ENCODE results near the gene EIF4EBP2. TPM values are rescaled to one million over a fixed set of nuclear protein-coding genes. Genes with fewer than 3 reads are reported as not detected.

The EIF4EBP2 gene
- total and polyA plus RNA-seq, 2 donors from 2014 or later: 35.8 to 66.6 TPM

GRCh38 chr10:70461397-70462348, 57.7 kb downstream of the EIF4EBP2 start:
- no peak for FAIRE-seq
- intact Hi-C loops (cut with DNase I): loop anchor here (10.0 kb wide), 1 partner anchor 423 kb away; the partner anchor contains the start of gene PCBD1
- peaks cover 2% of the 10 kb centered on the region for H3K27me3 ChIP-seq (ENCODE audit: control insufficient read depth, insufficient read depth, low read length)
- DNase-seq: peak in 4 of 5 donors; percentile 59 to 76 (median 67)
- H3K4me3 ChIP-seq (ENCODE audit: low read length in 3 of 3): no peak overlapping the region
- H3K4me1 ChIP-seq (ENCODE audit: control insufficient read depth in 2 of 3, insufficient read depth in 2 of 3, low read depth in 1 of 3, low read length in 3 of 3): peaks cover 0 to 9% (median 0%) of the 10 kb centered on the region in 3 donors
- H3K9ac ChIP-seq (ENCODE audit: low read length in 3 of 3): no peak overlapping the region
- H3K36me3 ChIP-seq (ENCODE audit: control insufficient read depth in 2 of 3, insufficient read depth in 3 of 3, low read length in 3 of 3): no peaks in the 10 kb centered on the region
- no peak overlapping the region for H3K27ac ChIP-seq (ENCODE audit: low read depth in 2 of 2, low read length in 2 of 2)
- TF ChIP-seq CTCF (IDR thresholded peaks at IDR 0.05; ENCODE audit: borderline replicate concordance, extremely low read depth, insufficient read depth): peak; percentile 87
- H3K9me3 ChIP-seq (ENCODE audit: control insufficient read depth in 2 of 3, insufficient read depth in 1 of 3, low read length in 3 of 3): no peaks in the 10 kb centered on the region

- FAIRE-seq: no peak
These were observed 58.5 kb downstream of the EIF4EBP2 start for GRCh38 chr10:70462349-70462984.

GRCh38 chr10:70465278-70465677, 61.3 kb downstream of the EIF4EBP2 start:
- Histone ChIP-seq H3K27ac (ENCODE audit: low read depth in 2 of 2, low read length in 2 of 2) (no peak overlapping the region), H3K9me3 (ENCODE audit: control insufficient read depth in 2 of 3, insufficient read depth in 1 of 3, low read length in 3 of 3) (no peaks in the 10 kb centered on the region), H3K4me3 (ENCODE audit: low read length in 3 of 3) (no peak overlapping the region), H3K27me3 (ENCODE audit: control insufficient read depth, insufficient read depth, low read length) (no peaks in the 10 kb centered on the region), H3K4me1 (ENCODE audit: control insufficient read depth in 2 of 3, insufficient read depth in 2 of 3, low read depth in 1 of 3, low read length in 3 of 3) (peaks cover 0 to 3% (median 0%) of the 10 kb centered on the region in 3 donors), H3K36me3 (ENCODE audit: control insufficient read depth in 2 of 3, insufficient read depth in 3 of 3, low read length in 3 of 3) (no peaks in the 10 kb centered on the region), H3K9ac (ENCODE audit: low read length in 3 of 3) (no peak overlapping the region)
- TF ChIP-seq CTCF (IDR thresholded peaks at IDR 0.05; ENCODE audit: borderline replicate concordance, extremely low read depth, insufficient read depth): no peak
- DNase-seq: no peak
- intact Hi-C loops (cut with DNase I): loop anchor here (10.0 kb wide), 1 partner anchor 420 kb away; the partner anchor contains the start of gene PCBD1
- no peak for FAIRE-seq

More at GRCh38 chr10:70462349-70462984, 58.5 kb downstream of the EIF4EBP2 start:
- Histone ChIP-seq H3K27ac (ENCODE audit: low read depth in 2 of 2, low read length in 2 of 2) (no peak overlapping the region), H3K9ac (ENCODE audit: low read length in 3 of 3) (no peak overlapping the region), H3K4me1 (ENCODE audit: control insufficient read depth in 2 of 3, insufficient read depth in 2 of 3, low read depth in 1 of 3, low read length in 3 of 3) (peaks cover 0 to 9% (median 0%) of the 10 kb centered on the region in 3 donors), H3K4me3 (ENCODE audit: low read length in 3 of 3) (no peak overlapping the region), H3K9me3 (ENCODE audit: control insufficient read depth in 2 of 3, insufficient read depth in 1 of 3, low read length in 3 of 3) (no peaks in the 10 kb centered on the region), H3K36me3 (ENCODE audit: control insufficient read depth in 2 of 3, insufficient read depth in 3 of 3, low read length in 3 of 3) (no peaks in the 10 kb centered on the region), H3K27me3 (ENCODE audit: control insufficient read depth, insufficient read depth, low read length) (peaks cover 2% of the 10 kb centered on the region)
- TF ChIP-seq CTCF (IDR thresholded peaks at IDR 0.05; ENCODE audit: borderline replicate concordance, extremely low read depth, insufficient read depth): no peak
- DNase-seq: peak in 1 of 5 donors; percentile 90
- intact Hi-C loops (cut with DNase I): loop anchor here (10.0 kb wide), 1 partner anchor 422 kb away; the partner anchor contains the start of gene PCBD1
